CD14-positive monocyte (primary cell): Measurements from ENCODE around the gene SPG7. TPM values are rescaled to one million over a fixed set of nuclear protein-coding genes. Genes with fewer than 3 reads are reported as not detected.

Experiments used
- DNase-seq, 3 donors: peaks; one replicate each; pipeline ENCODE4 v3.0.0-alpha.2; 2011 to 2022
- H2AFZ ChIP-seq: 2 replicates; pipeline ENCODE4 v1.6.0; 2012; ENCODE audit warnings: mild to moderate bottlenecking, low read depth, low read length, inconsistent platforms; ENCODE audit not compliant: insufficient read depth, poor library complexity, severe bottlenecking
- H3K27ac ChIP-seq, 2 donors: 1 replicate in 1 of 2; 2 replicates in 1 of 2; pipeline ENCODE4 v1.5.1; 2012 to 2013; ENCODE audit warnings: low read length in 2 of 2, control low read depth in 1 of 2, inconsistent platforms in 1 of 2, low read depth in 1 of 2, mild to moderate bottlenecking in 1 of 2
- H3K27me3 ChIP-seq, 2 donors: one replicate each; pipeline versions ENCODE4 v1.6.0 to v1.6.1; 2011 to 2013; ENCODE audit warnings: low read length in 2 of 2; ENCODE audit not compliant: control insufficient read depth in 2 of 2, insufficient read depth in 2 of 2
- H3K36me3 ChIP-seq, 2 donors: replicated peaks in 1 of 2; 1 replicate in 1 of 2; 2 replicates in 1 of 2; pipeline versions ENCODE4 v1.5.1 to v1.6.1; 2012 to 2013; ENCODE audit warnings: low read length in 2 of 2, control low read depth in 1 of 2, inconsistent platforms in 1 of 2, mild to moderate bottlenecking in 1 of 2; ENCODE audit not compliant: insufficient read depth in 2 of 2, control insufficient read depth in 1 of 2
- H3K4me1 ChIP-seq, 2 donors: 1 replicate in 1 of 2; 2 replicates in 1 of 2; pipeline versions ENCODE4 v1.5.1 to v1.6.1; 2012 to 2013; ENCODE audit warnings: low read length in 2 of 2, control low read depth in 1 of 2, inconsistent platforms in 1 of 2, mild to moderate bottlenecking in 1 of 2, moderate library complexity in 1 of 2; ENCODE audit not compliant: insufficient read depth in 2 of 2, control insufficient read depth in 1 of 2
- H3K4me2 ChIP-seq: replicated peaks from 2 replicates; pipeline ENCODE3; 2012; ENCODE audit warnings: low read length, moderate library complexity, mild to moderate bottlenecking; ENCODE audit not compliant: poor library complexity, severe bottlenecking; ENCODE audit errors: extremely low read depth
- H3K4me3 ChIP-seq, 3 experiments: fragments of 200-600 bp in 1 of 3; sonication (generic) in 1 of 3; replicated peaks in 1 of 3; 1 replicate in 2 of 3; 2 replicates in 1 of 3; pipeline ENCODE4 v1.5.1; 2011 to 2013; ENCODE audit warnings: low read length in 3 of 3, mild to moderate bottlenecking in 3 of 3, control low read depth in 2 of 3, low read depth in 2 of 3, inconsistent platforms in 1 of 3, moderate library complexity in 1 of 3
- H3K79me2 ChIP-seq: 2 replicates; pipeline ENCODE4 v1.6.0; 2012; ENCODE audit warnings: mild to moderate bottlenecking, control low read depth, inconsistent platforms, low read length, moderate library complexity; ENCODE audit not compliant: insufficient read depth
- H3K9ac ChIP-seq: 2 replicates; pipeline ENCODE4 v1.6.0; 2017; ENCODE audit warnings: low read length, mild to moderate bottlenecking; ENCODE audit not compliant: insufficient read depth, poor library complexity, severe bottlenecking
- H3K9me3 ChIP-seq, 2 donors: replicated peaks in 1 of 2; 1 replicate in 1 of 2; 2 replicates in 1 of 2; pipeline versions ENCODE4 v1.5.1 to v1.6.1; 2012 to 2013; ENCODE audit warnings: low read length in 2 of 2, control low read depth in 1 of 2; ENCODE audit not compliant: control insufficient read depth in 1 of 2, insufficient read depth in 1 of 2
- H4K20me1 ChIP-seq: 2 replicates; pipeline ENCODE4 v1.6.0; 2012; ENCODE audit warnings: mild to moderate bottlenecking, low read length, control low read depth, moderate library complexity; ENCODE audit not compliant: insufficient read depth
- H3K27ac Mint-ChIP-seq, 7 donors: one replicate each; pipeline ENCODE4 v1.8.0; 2020; ENCODE audit warnings: mild to moderate bottlenecking in 7 of 7, mixed read lengths in 7 of 7, moderate library complexity in 6 of 7, inconsistent platforms in 2 of 7
- H3K27me3 Mint-ChIP-seq, 3 donors: one replicate each; pipeline ENCODE4 v1.8.0; 2021 to 2022; ENCODE audit warnings: low read depth in 3 of 3, mild to moderate bottlenecking in 3 of 3, mixed read lengths in 3 of 3, moderate library complexity in 3 of 3, inconsistent platforms in 1 of 3
- H3K36me3 Mint-ChIP-seq, 2 donors: one replicate each; pipeline ENCODE4 v1.8.0; 2020; ENCODE audit warnings: mixed read lengths in 2 of 2, inconsistent platforms in 1 of 2, mild to moderate bottlenecking in 1 of 2
- H3K4me1 Mint-ChIP-seq: one replicate; pipeline ENCODE4 v1.8.0; 2020; ENCODE audit warnings: mild to moderate bottlenecking, mixed read lengths
- H3K4me3 Mint-ChIP-seq, 2 donors: one replicate each; pipeline ENCODE4 v1.8.0; 2020; ENCODE audit warnings: mild to moderate bottlenecking in 2 of 2, mixed read lengths in 2 of 2, moderate library complexity in 1 of 2
- H3K9me3 Mint-ChIP-seq, 7 donors: one replicate each; pipeline ENCODE4 v1.8.0; 2020 to 2022; ENCODE audit warnings: mixed read lengths in 7 of 7, mild to moderate bottlenecking in 6 of 7, moderate library complexity in 6 of 7, inconsistent platforms in 2 of 7
- CTCF ChIP-seq: fragments of 200-600 bp; IDR thresholded peaks from one replicate; pipeline ENCODE4 v1.8.0; 2022; ENCODE audit warnings: antibody characterized with exemption, mild to moderate bottlenecking
- WGBS: methylation state at CpG from one replicate; pipeline ENCODE4 v1.1.5; 2013; ENCODE audit warnings: missing lambda C conversion rate; ENCODE audit not compliant: insufficient coverage; 5-methylcytosine and 5-hydroxymethylcytosine counted together
- intact Hi-C, 2 donors: fragments of 100-400 bp; cut with micrococcal nuclease; formaldehyde crosslinking; loops; one replicate each; pipeline versions ENCODE4 v1.15.0 to v1.15.1; 2023
- polyA plus RNA-seq, 3 donors: library from polyadenylated mRNA; depleted of rRNA in 1 of 3; unstranded in 2 of 3; stranded (reverse) in 1 of 3; fragments of 300-500 nt in 2 of 3; fragments of >200 nt in 1 of 3; fragmentation: Illumina TruSeq in 2 of 3; gene quantifications; 1 replicate in 2 of 3; 2 replicates in 1 of 3; pipeline ENCODE4 v1.2.3, GENCODE V29; 2012 to 2021

SPG7 gene
- polyA plus RNA-seq, 3 donors: 30.3 to 120 (median 34.4) TPM

GRCh38 chr16:89544713-89545043 is 36.5 kb downstream of the SPG7 start:
- no peak overlapping the region for H3K27ac Mint-ChIP-seq
- Histone ChIP-seq H3K9me3 (no peaks in the 10 kb centered on the region), H3K27ac (no peak overlapping the region), H3K4me2 (no peak overlapping the region), H3K9ac (no peak overlapping the region), H4K20me1 (no peaks in the 10 kb centered on the region), H3K4me1 (no peaks in the 10 kb centered on the region), H3K79me2 (no peaks in the 10 kb centered on the region), H3K27me3 (no peaks in the 10 kb centered on the region), H2AFZ (no peak overlapping the region), H3K36me3 (peaks cover 59 to 84% of the 10 kb centered on the region in 2 donors), H3K4me3 (no peak overlapping the region)
- no peaks in the 10 kb centered on the region for H3K4me1 Mint-ChIP-seq
- no peak for TF ChIP-seq CTCF
- DNase-seq: no peak
- intact Hi-C loops: no loop called here
- peaks cover 0 to 1% (median 0%) of the 10 kb centered on the region in 7 donors for H3K9me3 Mint-ChIP-seq
- 100% methylated on average over 12 of the region's 13 CpGs for WGBS
- no peak overlapping the region for H3K4me3 Mint-ChIP-seq
- peaks cover 66 to 87% of the 10 kb centered on the region in 2 donors for H3K36me3 Mint-ChIP-seq
- no peaks in the 10 kb centered on the region for H3K27me3 Mint-ChIP-seq

GRCh38 chr16:89545044-89545830 is 37.0 kb downstream of the SPG7 start:
- H3K4me3 Mint-ChIP-seq: no peak overlapping the region
- Histone ChIP-seq H3K4me3 (no peak overlapping the region), H3K79me2 (no peaks in the 10 kb centered on the region), H3K4me2 (no peak overlapping the region), H3K27me3 (no peaks in the 10 kb centered on the region), H4K20me1 (no peaks in the 10 kb centered on the region), H3K9ac (no peak overlapping the region), H3K9me3 (no peaks in the 10 kb centered on the region), H2AFZ (no peak overlapping the region), H3K36me3 (peaks cover 61 to 84% of the 10 kb centered on the region in 2 donors), H3K27ac (no peak overlapping the region), H3K4me1 (no peaks in the 10 kb centered on the region)
- peaks cover 65 to 87% of the 10 kb centered on the region in 2 donors for H3K36me3 Mint-ChIP-seq
- intact Hi-C loops: no loop called here
- 98% methylated on average over 12 of the region's 17 CpGs for WGBS
- DNase-seq: no peak
- H3K9me3 Mint-ChIP-seq: peaks cover 0 to 1% (median 0%) of the 10 kb centered on the region in 7 donors
- no peaks in the 10 kb centered on the region for H3K4me1 Mint-ChIP-seq
- no peaks in the 10 kb centered on the region for H3K27me3 Mint-ChIP-seq
- H3K27ac Mint-ChIP-seq: no peak overlapping the region
- TF ChIP-seq CTCF: no peak
